ENCODE measurements around the gene B3GALNT2.

DNA sequence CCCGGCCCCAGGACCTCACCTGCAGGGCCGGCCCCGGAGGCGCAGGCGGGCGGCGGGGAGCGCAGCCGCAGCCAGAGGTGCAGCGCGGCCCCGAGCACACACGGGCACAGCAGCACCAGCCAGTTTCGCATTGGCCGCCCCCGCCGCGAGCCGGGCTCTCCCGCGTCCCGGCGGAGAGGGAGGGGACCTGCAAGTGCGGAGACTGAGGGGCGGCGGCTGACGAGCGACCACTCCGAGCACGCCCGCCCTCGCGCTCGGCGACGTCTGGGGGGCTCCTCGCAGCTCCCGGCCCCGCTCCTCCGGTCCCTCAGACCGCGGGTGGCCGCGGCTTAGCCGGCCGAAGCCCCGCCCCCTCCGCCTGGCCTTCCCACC lies at the start of gene B3GALNT2:
- TF ChIP-seq, protein P1, sequence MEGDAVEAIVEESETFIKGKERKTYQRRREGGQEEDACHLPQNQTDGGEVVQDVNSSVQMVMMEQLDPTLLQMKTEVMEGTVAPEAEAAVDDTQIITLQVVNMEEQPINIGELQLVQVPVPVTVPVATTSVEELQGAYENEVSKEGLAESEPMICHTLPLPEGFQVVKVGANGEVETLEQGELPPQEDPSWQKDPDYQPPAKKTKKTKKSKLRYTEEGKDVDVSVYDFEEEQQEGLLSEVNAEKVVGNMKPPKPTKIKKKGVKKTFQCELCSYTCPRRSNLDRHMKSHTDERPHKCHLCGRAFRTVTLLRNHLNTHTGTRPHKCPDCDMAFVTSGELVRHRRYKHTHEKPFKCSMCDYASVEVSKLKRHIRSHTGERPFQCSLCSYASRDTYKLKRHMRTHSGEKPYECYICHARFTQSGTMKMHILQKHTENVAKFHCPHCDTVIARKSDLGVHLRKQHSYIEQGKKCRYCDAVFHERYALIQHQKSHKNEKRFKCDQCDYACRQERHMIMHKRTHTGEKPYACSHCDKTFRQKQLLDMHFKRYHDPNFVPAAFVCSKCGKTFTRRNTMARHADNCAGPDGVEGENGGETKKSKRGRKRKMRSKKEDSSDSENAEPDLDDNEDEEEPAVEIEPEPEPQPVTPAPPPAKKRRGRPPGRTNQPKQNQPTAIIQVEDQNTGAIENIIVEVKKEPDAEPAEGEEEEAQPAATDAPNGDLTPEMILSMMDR (IDR thresholded peaks at IDR 0.05 in 4 of 5, conservative IDR thresholded peaks at IDR 0.05 in 1 of 5), result no peak
- TF ChIP-seq POLR2A (IDR thresholded peaks at IDR 0.05), result peak; percentile 98 to 99
